Measurements from ENCODE around the gene CCDC200.
A peak's percentile ranks its signal among the peaks of the same experiment; 100 is the strongest.
"Not testable (repeated sequence)": the region's sequence is repeated elsewhere in the genome, so short reads cannot be mapped to it uniquely, and the experiment has no call there.

The CCDC200 gene

GRCh38 chr17:43216369-43216761, 12.1 kb downstream of the CCDC200 start:
- DNase-seq (ENCODE audit: low spot score), result no peak

GRCh38 chr17:43215341-43215740, 13.1 kb downstream of the CCDC200 start:
- DNase-seq (ENCODE audit: low spot score), result no peak

- DNase-seq (ENCODE audit: low spot score), result no peak
Measured at GRCh38 chr17:43213545-43213944, 14.9 kb downstream of the CCDC200 start.

DNA sequence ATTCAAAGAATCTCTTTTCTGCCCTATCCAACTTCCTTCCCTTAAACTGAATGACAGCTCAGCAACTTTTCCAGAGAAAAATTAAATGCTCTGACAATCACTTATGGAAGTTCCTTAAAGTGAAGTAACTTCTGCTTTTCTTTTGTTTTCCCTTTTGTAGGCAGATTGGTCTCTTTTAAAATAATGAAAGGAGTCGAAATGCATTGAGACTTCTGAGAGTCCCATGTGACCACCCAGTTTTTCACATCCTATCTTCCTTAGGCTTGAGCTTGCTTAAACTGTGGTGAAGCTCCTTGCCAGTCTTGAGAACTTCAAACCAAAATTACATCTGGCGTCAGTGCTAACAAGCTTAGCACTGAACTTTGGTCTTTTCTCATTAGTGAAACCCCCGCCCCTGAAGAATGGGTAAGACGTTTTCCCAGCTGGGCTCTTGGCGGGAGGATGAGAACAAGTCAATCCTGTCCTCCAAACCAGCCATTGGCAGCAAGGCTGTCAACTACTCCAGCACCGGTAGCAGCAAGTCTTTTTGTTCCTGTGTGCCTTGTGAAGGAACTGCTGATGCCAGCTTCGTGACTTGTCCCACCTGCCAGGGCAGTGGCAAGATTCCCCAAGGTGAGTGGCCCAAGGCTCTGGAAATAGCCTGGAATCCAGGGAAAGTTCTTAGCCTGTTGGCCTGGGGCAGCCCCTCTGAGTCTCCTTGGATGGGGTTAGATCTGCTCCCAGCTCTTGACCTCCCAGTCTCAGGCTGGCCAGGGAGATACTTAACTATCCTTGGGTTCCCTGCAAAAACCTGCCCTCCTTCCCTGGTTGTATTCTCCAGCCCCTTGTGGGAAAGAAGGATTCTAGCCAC, 15.6 kb downstream of the CCDC200 start:
- DNase-seq (ENCODE audit: low spot score), result no peak

- peak; percentile 88 for DNase-seq (ENCODE audit: low spot score)
Measured at GRCh38 chr17:43211480-43212402, 16.7 kb downstream of the CCDC200 start, which contains the start of gene TMEM106A. TMEM106A (plus strand) TSS chr17:43211875; CDS start chr17:43213042, 1,167 bp downstream.

- no peak for DNase-seq (ENCODE audit: low spot score)
Measured at GRCh38 chr17:43211123-43211479, 17.3 kb downstream of the CCDC200 start.

DNA sequence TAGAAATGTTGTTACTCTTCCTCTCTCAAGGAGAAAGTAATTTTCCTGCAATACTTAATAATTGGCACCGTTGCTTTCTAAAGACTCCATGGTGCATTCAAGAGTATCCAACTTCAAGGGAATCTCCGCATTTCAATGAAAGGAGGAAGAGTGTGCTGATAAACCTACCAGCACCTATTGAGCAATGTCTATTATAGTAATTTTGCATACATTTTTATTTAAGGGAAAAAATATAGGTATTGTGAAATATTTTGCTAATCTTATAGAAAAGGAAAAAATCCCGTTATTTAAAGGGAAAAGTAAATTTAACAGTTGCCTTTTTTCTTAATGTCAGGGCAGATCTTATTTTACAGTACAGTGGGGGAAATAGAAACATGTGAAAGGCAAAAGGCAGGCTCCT, 17.8 kb downstream of the CCDC200 start:
- no peak for DNase-seq (ENCODE audit: low spot score)

DNA sequence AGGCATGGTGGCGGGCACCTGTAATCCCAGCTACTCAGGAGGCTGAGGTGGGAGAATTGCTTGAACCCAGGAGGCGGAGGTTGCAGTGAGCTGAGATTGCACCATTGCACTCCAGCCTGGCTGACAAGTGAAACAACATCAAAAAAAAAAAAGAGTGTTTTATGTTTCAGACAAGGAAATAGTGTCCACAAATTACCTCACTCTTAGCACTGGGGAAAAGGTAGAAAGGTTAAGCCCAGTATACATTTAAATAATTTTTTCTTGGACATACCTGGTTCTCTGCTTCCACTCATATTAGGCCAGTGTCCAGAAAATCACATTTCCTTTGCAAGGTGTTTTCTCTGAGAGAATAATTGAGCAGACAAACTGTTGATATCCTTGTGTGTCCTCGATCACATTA, 25.4 kb downstream of the CCDC200 start:
- DNase-seq (ENCODE audit: low spot score), result not testable (repeated sequence)

- DNase-seq (ENCODE audit: low spot score), result no peak
Measured at GRCh38 chr17:43200127-43200526, 28.3 kb downstream of the CCDC200 start.

DNA sequence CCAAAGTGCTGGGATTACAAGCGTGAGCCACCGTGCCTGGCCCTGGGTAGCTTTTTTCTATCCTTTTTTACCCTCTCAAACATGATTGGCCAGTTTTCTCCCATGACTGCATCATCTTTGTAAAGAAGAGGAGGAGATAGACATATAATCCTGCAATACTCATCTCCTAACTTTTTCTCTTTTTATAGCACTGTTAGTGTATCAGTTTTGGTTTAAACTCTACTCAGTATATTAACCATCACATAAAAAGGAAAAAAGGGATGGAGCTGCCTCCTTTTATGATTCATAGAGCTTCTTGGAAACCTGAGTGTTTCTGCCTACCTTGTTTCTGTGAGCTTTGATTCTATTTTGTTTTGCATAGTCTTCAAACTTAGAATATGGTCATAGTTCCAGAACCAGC, 28.8 kb downstream of the CCDC200 start:
- no peak for DNase-seq (ENCODE audit: low spot score)

DNA sequence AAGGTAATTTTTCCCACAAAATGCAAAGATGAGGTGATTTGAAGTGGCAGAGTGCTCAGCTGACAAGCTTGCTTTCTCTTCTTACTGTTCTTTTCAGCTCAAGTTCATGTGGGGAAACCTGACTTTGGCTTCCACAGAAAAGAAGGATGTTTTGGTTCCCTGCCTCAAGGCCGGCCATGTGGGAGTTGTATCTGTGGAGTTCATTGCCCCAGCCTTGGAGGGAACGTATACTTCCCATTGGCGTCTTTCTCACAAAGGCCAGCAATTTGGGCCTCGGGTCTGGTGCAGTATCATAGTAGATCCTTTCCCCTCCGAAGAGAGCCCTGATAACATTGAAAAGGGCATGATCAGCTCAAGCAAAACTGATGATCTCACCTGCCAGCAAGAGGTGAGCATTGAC, 35.2 kb downstream of the CCDC200 start:
- DNase-seq (ENCODE audit: low spot score), result no peak

DNA sequence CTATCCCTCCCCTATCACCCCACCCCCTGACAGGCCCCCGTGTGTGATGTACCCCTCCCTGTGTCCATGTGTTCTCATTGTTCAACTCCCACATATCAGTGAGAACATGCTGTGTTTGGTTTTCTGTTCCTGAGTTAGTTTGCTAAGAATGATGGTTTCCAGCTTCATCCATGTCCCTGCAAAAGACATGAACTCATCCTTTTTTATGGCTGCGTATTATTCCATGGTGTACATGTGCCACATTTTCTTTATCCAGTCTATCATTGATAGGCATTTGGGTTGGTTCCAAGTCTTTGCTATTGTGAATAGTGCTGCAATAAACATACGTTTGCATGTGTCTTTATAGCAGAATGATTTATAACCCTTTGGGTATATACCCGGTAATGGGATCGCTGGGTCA, 41.8 kb downstream of the CCDC200 start:
- not testable (repeated sequence) for DNase-seq (ENCODE audit: low spot score)

DNA sequence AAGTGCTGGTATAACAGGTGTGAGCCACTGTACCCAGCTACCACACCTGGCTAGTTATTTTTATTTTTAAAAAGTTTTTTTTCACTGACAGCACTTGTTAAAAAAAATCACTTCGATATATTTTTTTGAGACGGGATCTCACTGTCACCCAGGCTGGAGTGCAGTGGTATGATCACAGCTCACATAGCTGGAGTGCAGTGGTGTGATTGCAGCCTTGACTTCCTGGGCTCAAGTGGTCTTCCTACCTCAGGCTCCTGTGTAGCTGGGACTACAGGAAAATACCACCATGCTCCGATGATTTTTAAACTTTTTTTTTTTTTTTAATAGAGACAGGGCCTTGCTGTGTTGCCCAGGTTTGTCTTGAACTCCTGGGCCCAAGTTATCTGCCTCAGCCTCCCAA, 44.5 kb downstream of the CCDC200 start:
- DNase-seq (ENCODE audit: low spot score), result no peak

DNA sequence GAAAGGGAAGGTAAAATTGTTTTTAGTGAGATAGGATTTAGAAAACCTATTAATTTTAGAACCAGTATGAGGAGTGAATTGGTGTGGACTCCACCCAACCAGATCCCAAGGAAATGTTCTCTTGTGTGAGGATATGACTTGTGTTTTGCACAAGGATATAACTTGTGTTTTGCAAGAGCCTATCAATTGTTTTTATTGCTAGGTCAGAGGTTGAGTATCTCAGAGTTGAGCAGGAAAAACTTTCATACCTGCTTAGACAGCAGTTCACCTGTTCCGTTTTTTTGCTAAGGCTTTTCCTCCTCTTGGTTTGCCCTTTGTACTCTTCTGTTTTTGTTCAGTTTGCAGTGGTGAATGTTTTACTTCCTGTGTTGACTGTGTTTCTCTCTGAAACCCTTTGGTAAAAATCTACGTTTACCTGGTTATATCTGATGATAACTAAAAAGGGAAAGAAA, 52.3 kb downstream of the CCDC200 start:
- no peak for DNase-seq (ENCODE audit: low spot score)

DNA sequence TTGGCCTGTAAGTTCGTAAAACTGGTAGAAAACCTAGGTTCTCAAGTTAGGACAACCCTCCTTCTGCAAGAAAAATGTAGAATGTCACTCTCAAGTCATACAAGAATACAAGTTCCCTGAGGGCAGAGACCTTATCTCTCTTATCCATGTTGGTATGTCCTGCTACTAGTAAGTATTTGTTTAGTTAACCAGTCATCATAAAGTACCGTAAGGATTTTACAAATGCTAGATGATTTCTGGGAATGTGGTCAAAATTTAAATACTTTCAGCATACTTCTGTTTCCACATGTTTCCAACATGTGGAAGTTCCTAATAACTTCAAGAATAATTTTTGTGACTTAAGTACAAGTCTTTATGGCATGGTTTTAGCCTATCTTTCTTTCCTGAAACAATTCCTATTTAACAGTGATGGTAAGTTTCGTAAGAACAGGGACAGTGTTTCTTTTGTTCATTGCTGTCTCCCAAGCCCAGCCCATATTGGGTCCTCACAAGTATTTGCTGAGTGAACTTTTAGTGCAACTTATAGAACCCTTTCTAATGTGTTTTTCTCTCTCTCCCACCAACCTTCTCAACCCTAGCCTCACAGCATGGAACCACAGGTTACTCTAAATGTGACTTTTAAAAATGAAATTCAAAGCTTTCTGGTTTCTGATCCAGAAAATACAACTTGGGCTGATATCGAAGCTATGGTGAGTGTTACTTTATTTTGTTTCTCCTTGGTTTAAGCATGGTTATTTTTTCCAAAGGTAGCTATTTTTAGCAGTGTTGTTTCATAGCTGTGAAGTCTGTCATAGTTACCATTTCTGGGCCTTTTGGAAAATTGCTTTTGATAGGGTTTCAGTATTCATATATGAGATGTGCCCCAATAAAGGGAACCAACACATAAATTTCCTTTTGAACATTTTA, 53.0 kb downstream of the CCDC200 start:
- peak; percentile 32 for DNase-seq (ENCODE audit: low spot score)

- DNase-seq (ENCODE audit: low spot score), result peak; percentile 35
Measured at GRCh38 chr17:43171586-43172487, 56.6 kb downstream of the CCDC200 start.
